ENCODE data around the gene HLTF. TPM values are rescaled to one million over a fixed set of nuclear protein-coding genes. Genes with fewer than 3 reads are reported as not detected.

HLTF gene
- total RNA-seq, 1 experiment from 2014 or later: 73.4 TPM

DNA sequence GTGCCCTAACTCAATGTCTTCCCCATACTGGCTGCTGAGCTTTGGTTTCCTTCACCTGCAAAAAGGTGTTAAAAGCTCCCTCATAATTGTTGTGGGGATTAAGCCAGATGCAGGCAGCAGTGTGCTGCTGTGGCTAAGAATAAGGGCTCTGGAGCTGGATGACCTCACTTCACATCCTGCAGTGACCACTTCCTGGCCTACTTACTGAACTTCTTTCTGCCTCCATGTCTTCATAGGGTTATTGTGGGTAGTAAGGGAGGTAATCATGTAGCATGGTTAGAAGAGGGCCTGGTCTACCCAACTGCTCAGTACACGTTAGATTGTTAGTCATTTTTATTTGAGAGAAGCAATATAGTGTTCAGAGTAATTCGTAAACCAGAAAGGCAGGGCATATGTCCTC, 76.6 kb downstream of the HLTF start:
- no peaks in the 10 kb centered on the region for H3K9me2 ChIP-seq (ENCODE audit: insufficient read depth)
- ATAC-seq (no peak), DNase-seq (ENCODE audit: low read depth, low spot score) (no peak)
- H3K9ac ChIP-seq (ENCODE audit: low read length): no peak overlapping the region
- H3K9me3 ChIP-seq (ENCODE audit: control insufficient read depth in 1 of 2, insufficient read depth in 1 of 2, low read depth in 1 of 2, low read length in 2 of 2): no peaks in the 10 kb centered on the region
- no peaks in the 10 kb centered on the region for H4K20me1 ChIP-seq (ENCODE audit: insufficient read depth)
- H3K27me3 ChIP-seq (ENCODE audit: insufficient read depth, low read length): no peaks in the 10 kb centered on the region
- no peak overlapping the region for H3K4me3 ChIP-seq (replicated peaks in 1 of 2; ENCODE audit: low read depth in 1 of 2, low read length in 2 of 2)
- H3K4me1 ChIP-seq (ENCODE audit: control insufficient read depth in 1 of 2, insufficient read depth in 2 of 2, low read length in 2 of 2): no peaks in the 10 kb centered on the region
- ChIA-PET POLR2A (no interaction called here), CTCF (no interaction called here), RAD21 (ENCODE audit: low non-redundant PET in 1 of 2, low total read pairs in 2 of 2, uncharacterized antibody in 2 of 2, unreplicated experiment in 2 of 2) (no interaction called here)
- no peak for TF ChIP-seq CTCF (IDR thresholded peaks at IDR 0.05 in 2 of 3, conservative IDR thresholded peaks at IDR 0.05 in 1 of 3; ENCODE audit: borderline replicate concordance in 1 of 3, insufficient read depth in 1 of 3, low read depth in 2 of 3, low read length in 2 of 3)
- no peak for TF ChIP-seq SIN3A (IDR thresholded peaks at IDR 0.05; ENCODE audit: low read depth)
- no peak for TF ChIP-seq ZNF274 (IDR thresholded peaks at IDR 0.05; ENCODE audit: low read depth, low read length)
- no peak for TF ChIP-seq JUND (IDR thresholded peaks at IDR 0.05)
- no peak for TF ChIP-seq SP1 (IDR thresholded peaks at IDR 0.05; ENCODE audit: low read depth)
- no TSS peak for BruUV-seq (replicated peaks)
- peaks cover 2 to 4% of the 10 kb centered on the region in 2 experiments; a peak in 1 of 4 replicates for H3K36me3 ChIP-seq (ENCODE audit: control insufficient read depth in 1 of 2, insufficient read depth in 2 of 2, low read length in 2 of 2)
- no peak overlapping the region for H2AFZ ChIP-seq (ENCODE audit: low read depth, low read length, poor library complexity, severe bottlenecking)
- intact Hi-C loops (cut with micrococcal nuclease): no loop called here
- no peak overlapping the region for H3K27ac ChIP-seq (ENCODE audit: low read depth, low read length)
- H3K4me2 ChIP-seq (ENCODE audit: low read length): no peak overlapping the region
- no peaks in the 10 kb centered on the region for H3K79me2 ChIP-seq (ENCODE audit: insufficient read depth, low read length)

GRCh38 chr3:149007567-149008257, 78.6 kb downstream of the HLTF start:
- Histone ChIP-seq H3K4me1 (ENCODE audit: control insufficient read depth in 1 of 2, insufficient read depth in 2 of 2, low read length in 2 of 2) (no peaks in the 10 kb centered on the region), H3K27me3 (ENCODE audit: insufficient read depth, low read length) (no peaks in the 10 kb centered on the region), H4K20me1 (ENCODE audit: insufficient read depth) (no peaks in the 10 kb centered on the region), H3K79me2 (ENCODE audit: insufficient read depth, low read length) (no peaks in the 10 kb centered on the region), H3K36me3 (ENCODE audit: control insufficient read depth in 1 of 2, insufficient read depth in 2 of 2, low read length in 2 of 2) (peaks cover 2 to 4% of the 10 kb centered on the region in 2 experiments; a peak in 1 of 4 replicates), H2AFZ (ENCODE audit: low read depth, low read length, poor library complexity, severe bottlenecking) (no peak overlapping the region), H3K27ac (ENCODE audit: low read depth, low read length) (no peak overlapping the region), H3K9ac (ENCODE audit: low read length) (no peak overlapping the region), H3K9me2 (ENCODE audit: insufficient read depth) (no peaks in the 10 kb centered on the region), H3K4me2 (ENCODE audit: low read length) (no peak overlapping the region), H3K9me3 (ENCODE audit: control insufficient read depth in 1 of 2, insufficient read depth in 1 of 2, low read depth in 1 of 2, low read length in 2 of 2) (no peaks in the 10 kb centered on the region), H3K4me3 (replicated peaks in 1 of 2; ENCODE audit: low read depth in 1 of 2, low read length in 2 of 2) (no peak overlapping the region)
- CTCF ChIA-PET: no interaction called here
- no TSS peak for BruUV-seq (replicated peaks)
- DNase-seq (ENCODE audit: low read depth, low spot score) (no peak), ATAC-seq (no peak)
- POLR2A ChIA-PET: no interaction called here
- no peak for TF ChIP-seq MAX (IDR thresholded peaks at IDR 0.05)
- TF ChIP-seq CBX3 (IDR thresholded peaks at IDR 0.05; ENCODE audit: low read depth): no peak
- no peak for TF ChIP-seq RAD21 (IDR thresholded peaks at IDR 0.05; ENCODE audit: low read depth)
- no peak for TF ChIP-seq ZNF274 (IDR thresholded peaks at IDR 0.05; ENCODE audit: low read depth, low read length)
- TF ChIP-seq EZH2phosphoT487 (IDR thresholded peaks at IDR 0.05; ENCODE audit: borderline replicate concordance): no peak
- TF ChIP-seq POLR2AphosphoS5 (IDR thresholded peaks at IDR 0.05; ENCODE audit: low read depth, low read length): no peak
- TF ChIP-seq FOSL1 (IDR thresholded peaks at IDR 0.05; ENCODE audit: low read depth): no peak
- TF ChIP-seq EGR1 (IDR thresholded peaks at IDR 0.05; ENCODE audit: low read depth): no peak
- intact Hi-C loops (cut with micrococcal nuclease): no loop called here
- RAD21 ChIA-PET (ENCODE audit: low non-redundant PET in 1 of 2, low total read pairs in 2 of 2, uncharacterized antibody in 2 of 2, unreplicated experiment in 2 of 2): no interaction called here

Data from HCT116 (cell line).